ENCODE data around the gene ZDHHC6.
"Not testable (repeated sequence)": the region's sequence is repeated elsewhere in the genome, so short reads cannot be mapped to it uniquely, and the experiment has no call there.

Gene ZDHHC6

GRCh38 chr10:112441520-112441919 is 5.2 kb downstream of the ZDHHC6 start:
- DNase-seq: no peak

GRCh38 chr10:112438356-112438755 is 8.4 kb downstream of the ZDHHC6 start:
- no peak for DNase-seq

GRCh38 chr10:112434988-112435619 is 11.6 kb downstream of the ZDHHC6 start:
- peak in 1 of 2 donors; percentile 54 for DNase-seq

GRCh38 chr10:112433136-112433535 is 13.6 kb downstream of the ZDHHC6 start:
- DNase-seq: no peak

- DNase-seq: no peak
Observed at GRCh38 chr10:112429654-112430230, 17.0 kb downstream of the ZDHHC6 start.

GRCh38 chr10:112429147-112429546 is 17.6 kb downstream of the ZDHHC6 start:
- DNase-seq: no peak

- DNase-seq: no peak
Observed at GRCh38 chr10:112426111-112426510, 20.6 kb downstream of the ZDHHC6 start.

- DNase-seq: no peak
Observed at GRCh38 chr10:112424651-112425050, 22.1 kb downstream of the ZDHHC6 start.

- no peak for DNase-seq
Observed at GRCh38 chr10:112421731-112422130, 25.0 kb downstream of the ZDHHC6 start.

- no peak for DNase-seq
Observed at GRCh38 chr10:112412696-112413095, 34.0 kb downstream of the ZDHHC6 start.

- no peak for DNase-seq
Observed at GRCh38 chr10:112409755-112410154, 37.0 kb downstream of the ZDHHC6 start.

GRCh38 chr10:112409299-112409698 is 37.4 kb downstream of the ZDHHC6 start:
- DNase-seq: no peak

GRCh38 chr10:112407696-112408095 is 39.0 kb downstream of the ZDHHC6 start:
- DNase-seq: no peak

- DNase-seq: not testable (repeated sequence)
Observed at GRCh38 chr10:112406806-112407205, 39.9 kb downstream of the ZDHHC6 start.

GRCh38 chr10:112404617-112405016 is 42.1 kb downstream of the ZDHHC6 start:
- no peak for DNase-seq

GRCh38 chr10:112402917-112403316 is 43.8 kb downstream of the ZDHHC6 start:
- no peak for DNase-seq

- DNase-seq: no peak
Observed at GRCh38 chr10:112397592-112397991, 49.1 kb downstream of the ZDHHC6 start.

GRCh38 chr10:112395809-112396530 is 50.7 kb downstream of the ZDHHC6 start:
- no peak for DNase-seq

- no peak for DNase-seq
Observed at GRCh38 chr10:112394475-112394875, 52.2 kb downstream of the ZDHHC6 start.

GRCh38 chr10:112393827-112394226 is 52.9 kb downstream of the ZDHHC6 start:
- DNase-seq: no peak

- no peak for DNase-seq
Observed at GRCh38 chr10:112393341-112393740, 53.4 kb downstream of the ZDHHC6 start.

- no peak for DNase-seq
Observed at GRCh38 chr10:112390125-112390703, 56.5 kb downstream of the ZDHHC6 start.

GRCh38 chr10:112389271-112389822 is 57.4 kb downstream of the ZDHHC6 start:
- DNase-seq: peak; percentile 57 to 81

GRCh38 chr10:112388548-112388947 is 58.2 kb downstream of the ZDHHC6 start:
- DNase-seq: no peak

All from CD4-positive, alpha-beta T cell treated with Interleukin-4 for 1 hour (primary cell).